Fibroblast of lung (primary cell): ENCODE results near the gene MXRA8. TPM values are rescaled to one million over a fixed set of nuclear protein-coding genes. Genes with fewer than 3 reads are reported as not detected.

Source experiments
- DNase-seq, 2 donors: peaks; one replicate each; pipeline versions ENCODE4 v3.0.0 to v3.0.0-alpha.2; 2010; ENCODE audit warnings: low read depth in 2 of 2
- H2AFZ ChIP-seq: 2 replicates; pipeline ENCODE4 v1.5.1; 2012; ENCODE audit warnings: low read length, control low read depth, inconsistent platforms
- H3K27ac ChIP-seq: 2 replicates; pipeline ENCODE4 v1.5.1; 2011; ENCODE audit warnings: low read length, control low read depth; ENCODE audit not compliant: insufficient read depth
- H3K27me3 ChIP-seq: 2 replicates; pipeline ENCODE4 v1.5.1; 2011; ENCODE audit warnings: mild to moderate bottlenecking, low read length; ENCODE audit not compliant: control insufficient read depth, insufficient read depth
- H3K36me3 ChIP-seq: 2 replicates; pipeline ENCODE4 v1.5.1; 2011; ENCODE audit warnings: low read length; ENCODE audit not compliant: control insufficient read depth, insufficient read depth
- H3K4me1 ChIP-seq: 2 replicates; pipeline ENCODE4 v1.5.1; 2011; ENCODE audit warnings: low read length; ENCODE audit not compliant: control insufficient read depth, insufficient read depth; ENCODE audit errors: extremely low read depth
- H3K4me2 ChIP-seq: 2 replicates; pipeline ENCODE4 v1.5.1; 2011; ENCODE audit warnings: low read length, control low read depth; ENCODE audit not compliant: insufficient read depth; ENCODE audit errors: extremely low read depth
- H3K4me3 ChIP-seq, 4 experiments: fragments of 200-600 bp in 1 of 4; sonication (generic) in 1 of 4; replicated peaks in 1 of 4; 2 replicates each; pipeline ENCODE4 v1.5.1; 2011 to 2016; ENCODE audit warnings: low read length in 4 of 4, low read depth in 3 of 4, mild to moderate bottlenecking in 3 of 4, control low read depth in 2 of 4, inconsistent platforms in 1 of 4, mixed read lengths in 1 of 4; ENCODE audit not compliant: insufficient read depth in 1 of 4; ENCODE audit errors: control extremely low read depth in 1 of 4
- H3K79me2 ChIP-seq: 2 replicates; pipeline ENCODE4 v1.5.1; 2012; ENCODE audit warnings: mild to moderate bottlenecking, low read length, inconsistent platforms; ENCODE audit not compliant: control insufficient read depth, insufficient read depth
- H3K9ac ChIP-seq: 2 replicates; pipeline ENCODE4 v1.5.1; 2011; ENCODE audit warnings: mild to moderate bottlenecking, low read length, control low read depth; ENCODE audit not compliant: insufficient read depth
- H3K9me3 ChIP-seq: 2 replicates; pipeline ENCODE4 v1.5.1; 2012; ENCODE audit warnings: low read depth, low read length; ENCODE audit not compliant: control insufficient read depth, insufficient read depth
- H4K20me1 ChIP-seq: 2 replicates; pipeline ENCODE4 v1.5.1; 2011; ENCODE audit warnings: low read length; ENCODE audit not compliant: control insufficient read depth, insufficient read depth; ENCODE audit errors: extremely low read depth
- EZH2 ChIP-seq: IDR thresholded peaks from 2 replicates; pipeline ENCODE4 v1.5.1; 2012; ENCODE audit warnings: low read length, control low read depth, mild to moderate bottlenecking; ENCODE audit errors: missing control alignments
- polyA plus RNA-seq, 2 donors: library from polyadenylated mRNA; depleted of rRNA in 1 of 2; stranded (reverse) in 1 of 2; unstranded in 1 of 2; fragments of >200 nt; gene quantifications; 2 replicates each; pipeline ENCODE4 v1.2.1, GENCODE V29; 2011 to 2012; ENCODE audit warnings: missing spikeins in 1 of 2
- total RNA-seq: library from RNA; depleted of rRNA; stranded (reverse); fragments of >200 nt; gene quantifications from 2 replicates; pipeline ENCODE4 v1.2.1, GENCODE V29; 2014
- TF ChIP-seq, protein P1 (sequence below), 2 donors: IDR thresholded peaks in 1 of 2; conservative IDR thresholded peaks in 1 of 2; 1 replicate in 1 of 2; 2 replicates in 1 of 2; pipeline ENCODE4 v1.5.1; 2011 to 2012; ENCODE audit warnings: low read length in 2 of 2, control low read depth in 1 of 2, inconsistent platforms in 1 of 2, low read depth in 1 of 2, mild to moderate bottlenecking in 1 of 2

The MXRA8 gene
- total and polyA plus RNA-seq, 2 donors (not counting 1 experiment from before 2014, with no cell fraction given), result 205 to 397 TPM

DNA sequence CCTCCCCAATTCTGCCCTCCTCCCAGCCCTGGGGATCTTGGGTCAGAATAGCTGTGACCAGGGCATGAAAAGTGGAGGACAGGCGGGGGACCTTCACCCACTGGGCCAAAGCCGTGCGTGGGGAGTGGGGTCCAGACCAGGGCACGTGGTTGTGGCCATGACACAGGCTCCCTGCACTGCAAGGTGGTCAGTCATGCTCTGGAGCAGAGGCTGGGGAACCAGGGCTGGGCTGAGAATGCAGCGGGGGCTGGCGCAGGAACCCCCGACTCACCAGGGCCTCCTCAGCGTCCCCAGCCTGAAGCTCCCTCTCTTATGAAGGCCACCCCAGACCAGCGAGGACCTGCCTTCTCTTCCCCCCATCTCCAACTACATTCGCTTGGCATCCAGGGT, 11.9 kb downstream of the MXRA8 start:
- Histone ChIP-seq H3K79me2 (peaks cover 70% of the 10 kb centered on the region), H3K4me2 (peak overlapping the region; percentile 58), H3K9me3 (no peaks in the 10 kb centered on the region), H3K4me1 (peaks cover 27% of the 10 kb centered on the region), H3K36me3 (peaks cover under 1% of the 10 kb centered on the region), H3K4me3 (peak overlapping the region in 1 of 4 experiments; percentile 76), H3K27ac (peak overlapping the region; percentile 32), H2AFZ (no peak overlapping the region), H3K27me3 (no peaks in the 10 kb centered on the region), H3K9ac (no peak overlapping the region), H4K20me1 (no peaks in the 10 kb centered on the region)
- DNase-seq, result no peak
- TF ChIP-seq, protein P1, sequence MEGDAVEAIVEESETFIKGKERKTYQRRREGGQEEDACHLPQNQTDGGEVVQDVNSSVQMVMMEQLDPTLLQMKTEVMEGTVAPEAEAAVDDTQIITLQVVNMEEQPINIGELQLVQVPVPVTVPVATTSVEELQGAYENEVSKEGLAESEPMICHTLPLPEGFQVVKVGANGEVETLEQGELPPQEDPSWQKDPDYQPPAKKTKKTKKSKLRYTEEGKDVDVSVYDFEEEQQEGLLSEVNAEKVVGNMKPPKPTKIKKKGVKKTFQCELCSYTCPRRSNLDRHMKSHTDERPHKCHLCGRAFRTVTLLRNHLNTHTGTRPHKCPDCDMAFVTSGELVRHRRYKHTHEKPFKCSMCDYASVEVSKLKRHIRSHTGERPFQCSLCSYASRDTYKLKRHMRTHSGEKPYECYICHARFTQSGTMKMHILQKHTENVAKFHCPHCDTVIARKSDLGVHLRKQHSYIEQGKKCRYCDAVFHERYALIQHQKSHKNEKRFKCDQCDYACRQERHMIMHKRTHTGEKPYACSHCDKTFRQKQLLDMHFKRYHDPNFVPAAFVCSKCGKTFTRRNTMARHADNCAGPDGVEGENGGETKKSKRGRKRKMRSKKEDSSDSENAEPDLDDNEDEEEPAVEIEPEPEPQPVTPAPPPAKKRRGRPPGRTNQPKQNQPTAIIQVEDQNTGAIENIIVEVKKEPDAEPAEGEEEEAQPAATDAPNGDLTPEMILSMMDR (conservative IDR thresholded peaks at IDR 0.05 in 1 of 2, IDR thresholded peaks at IDR 0.05 in 1 of 2; ENCODE audit: low read depth in 1 of 2, low read length in 2 of 2), result no peak
- TF ChIP-seq EZH2, result no peak

DNA sequence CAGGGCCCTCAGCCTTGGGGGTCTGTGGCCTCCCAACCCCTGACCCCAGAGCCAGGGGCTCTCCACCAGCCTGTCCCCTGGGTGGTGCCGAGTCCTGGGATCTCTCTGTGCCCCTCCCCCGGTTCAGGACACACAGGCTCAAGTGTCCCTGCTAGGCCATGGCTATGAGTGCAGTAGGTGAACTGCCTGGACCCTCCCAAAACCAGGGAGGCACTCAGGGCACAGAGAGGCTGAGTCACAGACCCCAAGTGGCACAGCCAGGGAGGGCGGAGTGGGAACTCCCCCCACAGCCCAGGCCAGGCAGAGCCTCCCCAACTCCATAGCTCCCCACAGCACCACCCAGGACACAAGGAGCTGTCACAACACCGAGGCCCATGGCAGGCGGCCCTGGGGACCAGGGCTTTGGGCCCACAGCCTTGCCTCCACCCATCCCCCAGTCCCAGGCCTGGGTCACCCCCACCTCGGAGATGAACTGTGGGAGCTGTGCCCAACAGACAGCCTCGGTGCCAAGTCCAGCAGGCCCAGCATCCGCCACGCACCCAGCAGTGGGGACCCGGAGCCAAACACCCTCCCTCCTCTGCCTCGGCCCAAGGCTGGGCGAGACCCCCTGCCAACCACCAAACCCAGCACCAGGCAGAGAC, 12.4 kb downstream of the MXRA8 start:
- Histone ChIP-seq H4K20me1 (no peaks in the 10 kb centered on the region), H3K27me3 (no peaks in the 10 kb centered on the region), H3K4me2 (peak overlapping the region; percentile 58), H3K9me3 (no peaks in the 10 kb centered on the region), H3K4me1 (peaks cover 27% of the 10 kb centered on the region), H3K27ac (peak overlapping the region; percentile 32), H3K9ac (no peak overlapping the region), H3K36me3 (peaks cover 6% of the 10 kb centered on the region), H2AFZ (no peak overlapping the region), H3K79me2 (peaks cover 75% of the 10 kb centered on the region), H3K4me3 (peak overlapping the region in 2 of 4 experiments; percentile 5 to 76)
- no peak for DNase-seq
- TF ChIP-seq, protein P1 (conservative IDR thresholded peaks at IDR 0.05 in 1 of 2, IDR thresholded peaks at IDR 0.05 in 1 of 2; ENCODE audit: low read depth in 1 of 2, low read length in 2 of 2), result no peak
- no peak for TF ChIP-seq EZH2

DNA sequence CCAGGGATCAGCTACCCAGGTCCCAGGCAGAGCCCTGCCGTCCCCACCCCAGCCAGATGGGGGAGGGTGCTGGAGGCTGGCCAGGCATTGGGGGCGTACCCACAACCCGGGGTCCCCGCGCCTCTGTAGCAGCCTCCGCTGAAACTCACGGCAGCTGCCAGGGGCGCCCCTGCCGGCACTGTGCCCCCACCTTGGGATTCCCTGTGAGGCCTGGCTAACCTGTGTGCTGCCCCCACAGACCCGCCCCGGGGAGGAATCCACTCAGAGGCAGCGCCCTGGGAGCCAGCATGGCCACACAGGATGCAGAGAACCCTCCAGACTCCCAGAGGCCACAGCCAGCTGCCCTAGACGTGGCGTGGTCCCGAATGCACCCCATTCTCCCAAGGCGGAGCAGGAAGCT, 13.0 kb downstream of the MXRA8 start:
- Histone ChIP-seq H3K4me1 (peaks cover 27% of the 10 kb centered on the region), H3K4me2 (peak overlapping the region; percentile 71), H3K9me3 (no peaks in the 10 kb centered on the region), H4K20me1 (no peaks in the 10 kb centered on the region), H3K27ac (peak overlapping the region; percentile 69), H3K9ac (no peak overlapping the region), H3K4me3 (no peak overlapping the region), H2AFZ (no peak overlapping the region), H3K27me3 (no peaks in the 10 kb centered on the region), H3K36me3 (peaks cover 12% of the 10 kb centered on the region), H3K79me2 (peaks cover 80% of the 10 kb centered on the region)
- DNase-seq, result no peak
- TF ChIP-seq, protein P1 (conservative IDR thresholded peaks at IDR 0.05 in 1 of 2, IDR thresholded peaks at IDR 0.05 in 1 of 2; ENCODE audit: low read depth in 1 of 2, low read length in 2 of 2), result no peak
- no peak for TF ChIP-seq EZH2
